ENCODE data around the gene UBASH3A.

UBASH3A gene

GRCh38 chr21:42453224-42453985 lies 49.7 kb downstream of the UBASH3A start:
- Histone ChIP-seq H3K4me1 (ENCODE audit: control insufficient read depth, insufficient read depth, low read length) (peaks cover 4% of the 10 kb centered on the region; the same call in 1 of the 2 replicates), H3K4me3 (ENCODE audit: low read depth, low read length) (no peak overlapping the region), H3K9me3 (ENCODE audit: control insufficient read depth, insufficient read depth, low read length) (0 out of 2 replicates have a peak, but pooled peaks cover under 1% of the 10 kb centered on the region), H3K27me3 (ENCODE audit: control insufficient read depth, insufficient read depth, low read length) (no peaks in the 10 kb centered on the region), H3K27ac (ENCODE audit: low read depth, low read length) (no peak overlapping the region), H3K36me3 (ENCODE audit: control insufficient read depth, insufficient read depth, low read length) (no peaks in the 10 kb centered on the region), H3K9ac (ENCODE audit: low read depth, low read length) (no peak overlapping the region)

GRCh38 chr21:42453986-42454570 lies 50.4 kb downstream of the UBASH3A start:
- Histone ChIP-seq H3K4me3 (ENCODE audit: low read depth, low read length) (no peak overlapping the region), H3K27me3 (ENCODE audit: control insufficient read depth, insufficient read depth, low read length) (no peaks in the 10 kb centered on the region), H3K36me3 (ENCODE audit: control insufficient read depth, insufficient read depth, low read length) (no peaks in the 10 kb centered on the region), H3K9ac (ENCODE audit: low read depth, low read length) (no peak overlapping the region), H3K9me3 (ENCODE audit: control insufficient read depth, insufficient read depth, low read length) (0 out of 2 replicates have a peak, but pooled peaks cover 2% of the 10 kb centered on the region), H3K27ac (ENCODE audit: low read depth, low read length) (no peak overlapping the region), H3K4me1 (ENCODE audit: control insufficient read depth, insufficient read depth, low read length) (peaks cover 4% of the 10 kb centered on the region; the same call in 1 of the 2 replicates)

- Histone ChIP-seq H3K9ac (ENCODE audit: low read depth, low read length) (no peak overlapping the region), H3K36me3 (ENCODE audit: control insufficient read depth, insufficient read depth, low read length) (no peaks in the 10 kb centered on the region), H3K4me3 (ENCODE audit: low read depth, low read length) (no peak overlapping the region), H3K9me3 (ENCODE audit: control insufficient read depth, insufficient read depth, low read length) (0 out of 2 replicates have a peak, but pooled peaks cover 2% of the 10 kb centered on the region), H3K27ac (ENCODE audit: low read depth, low read length) (no peak overlapping the region), H3K4me1 (ENCODE audit: control insufficient read depth, insufficient read depth, low read length) (peaks cover 4% of the 10 kb centered on the region; the same call in 1 of the 2 replicates), H3K27me3 (ENCODE audit: control insufficient read depth, insufficient read depth, low read length) (no peaks in the 10 kb centered on the region)
These were observed 51.1 kb downstream of the UBASH3A start for GRCh38 chr21:42454786-42455185.

GRCh38 chr21:42455196-42455595 lies 51.5 kb downstream of the UBASH3A start:
- no peaks in the 10 kb centered on the region for H3K27me3 ChIP-seq (ENCODE audit: control insufficient read depth, insufficient read depth, low read length)
- peaks cover 4% of the 10 kb centered on the region; the same call in 1 of the 2 replicates for H3K4me1 ChIP-seq (ENCODE audit: control insufficient read depth, insufficient read depth, low read length)
- no peak overlapping the region for H3K27ac ChIP-seq (ENCODE audit: low read depth, low read length)
- peaks cover 2% of the 10 kb centered on the region; the same call in 1 of the 2 replicates for H3K9me3 ChIP-seq (ENCODE audit: control insufficient read depth, insufficient read depth, low read length)
- H3K36me3 ChIP-seq (ENCODE audit: control insufficient read depth, insufficient read depth, low read length) = no peaks in the 10 kb centered on the region
- H3K9ac ChIP-seq (ENCODE audit: low read depth, low read length) = no peak overlapping the region
- H3K4me3 ChIP-seq (ENCODE audit: low read depth, low read length) = no peak overlapping the region

GRCh38 chr21:42455754-42456440 lies 52.2 kb downstream of the UBASH3A start:
- no peak overlapping the region for H3K27ac ChIP-seq (ENCODE audit: low read depth, low read length)
- no peaks in the 10 kb centered on the region for H3K4me1 ChIP-seq (ENCODE audit: control insufficient read depth, insufficient read depth, low read length)
- no peak overlapping the region for H3K4me3 ChIP-seq (ENCODE audit: low read depth, low read length)
- H3K9ac ChIP-seq (ENCODE audit: low read depth, low read length) = no peak overlapping the region
- peaks cover 2% of the 10 kb centered on the region; the same call in 1 of the 2 replicates for H3K9me3 ChIP-seq (ENCODE audit: control insufficient read depth, insufficient read depth, low read length)
- H3K36me3 ChIP-seq (ENCODE audit: control insufficient read depth, insufficient read depth, low read length) = no peaks in the 10 kb centered on the region
- H3K27me3 ChIP-seq (ENCODE audit: control insufficient read depth, insufficient read depth, low read length) = no peaks in the 10 kb centered on the region

GRCh38 chr21:42456457-42456856 lies 52.8 kb downstream of the UBASH3A start:
- Histone ChIP-seq H3K27me3 (ENCODE audit: control insufficient read depth, insufficient read depth, low read length) (no peaks in the 10 kb centered on the region), H3K4me3 (ENCODE audit: low read depth, low read length) (no peak overlapping the region), H3K27ac (ENCODE audit: low read depth, low read length) (no peak overlapping the region), H3K9ac (ENCODE audit: low read depth, low read length) (no peak overlapping the region), H3K9me3 (ENCODE audit: control insufficient read depth, insufficient read depth, low read length) (peaks cover 2% of the 10 kb centered on the region; the same call in 1 of the 2 replicates), H3K4me1 (ENCODE audit: control insufficient read depth, insufficient read depth, low read length) (no peaks in the 10 kb centered on the region), H3K36me3 (ENCODE audit: control insufficient read depth, insufficient read depth, low read length) (no peaks in the 10 kb centered on the region)

GRCh38 chr21:42459082-42459460 lies 55.4 kb downstream of the UBASH3A start:
- no peaks in the 10 kb centered on the region for H3K36me3 ChIP-seq (ENCODE audit: control insufficient read depth, insufficient read depth, low read length)
- H3K27me3 ChIP-seq (ENCODE audit: control insufficient read depth, insufficient read depth, low read length) = no peaks in the 10 kb centered on the region
- no peak overlapping the region for H3K27ac ChIP-seq (ENCODE audit: low read depth, low read length)
- no peak overlapping the region for H3K4me3 ChIP-seq (ENCODE audit: low read depth, low read length)
- H3K9ac ChIP-seq (ENCODE audit: low read depth, low read length) = no peak overlapping the region
- peaks cover 2% of the 10 kb centered on the region; the same call in 1 of the 2 replicates for H3K9me3 ChIP-seq (ENCODE audit: control insufficient read depth, insufficient read depth, low read length)
- peaks cover 17% of the 10 kb centered on the region for H3K4me1 ChIP-seq (ENCODE audit: control insufficient read depth, insufficient read depth, low read length)

- Histone ChIP-seq H3K27me3 (ENCODE audit: control insufficient read depth, insufficient read depth, low read length) (no peaks in the 10 kb centered on the region), H3K4me3 (ENCODE audit: low read depth, low read length) (no peak overlapping the region), H3K9me3 (ENCODE audit: control insufficient read depth, insufficient read depth, low read length) (peaks cover 2% of the 10 kb centered on the region; the same call in 1 of the 2 replicates), H3K9ac (ENCODE audit: low read depth, low read length) (no peak overlapping the region), H3K27ac (ENCODE audit: low read depth, low read length) (no peak overlapping the region), H3K4me1 (ENCODE audit: control insufficient read depth, insufficient read depth, low read length) (peaks cover 17% of the 10 kb centered on the region), H3K36me3 (ENCODE audit: control insufficient read depth, insufficient read depth, low read length) (no peaks in the 10 kb centered on the region)
These were observed 56.0 kb downstream of the UBASH3A start for GRCh38 chr21:42459546-42460215.

GRCh38 chr21:42460391-42461184 lies 56.9 kb downstream of the UBASH3A start:
- Histone ChIP-seq H3K27me3 (ENCODE audit: control insufficient read depth, insufficient read depth, low read length) (no peaks in the 10 kb centered on the region), H3K36me3 (ENCODE audit: control insufficient read depth, insufficient read depth, low read length) (no peaks in the 10 kb centered on the region), H3K4me3 (ENCODE audit: low read depth, low read length) (no peak overlapping the region), H3K9me3 (ENCODE audit: control insufficient read depth, insufficient read depth, low read length) (peaks cover 2% of the 10 kb centered on the region; the same call in 1 of the 2 replicates), H3K4me1 (ENCODE audit: control insufficient read depth, insufficient read depth, low read length) (peaks cover 20% of the 10 kb centered on the region), H3K9ac (ENCODE audit: low read depth, low read length) (no peak overlapping the region), H3K27ac (ENCODE audit: low read depth, low read length) (no peak overlapping the region)

- Histone ChIP-seq H3K4me3 (ENCODE audit: low read depth, low read length) (no peak overlapping the region), H3K9ac (ENCODE audit: low read depth, low read length) (no peak overlapping the region), H3K4me1 (ENCODE audit: control insufficient read depth, insufficient read depth, low read length) (peaks cover 20% of the 10 kb centered on the region)
These were observed 57.5 kb downstream of the UBASH3A start for GRCh38 chr21:42461185-42461520.

More at GRCh38 chr21:42461185-42461520, 57.5 kb downstream of the UBASH3A start:
- H3K27ac ChIP-seq (ENCODE audit: low read depth, low read length) = no peak overlapping the region
- H3K36me3 ChIP-seq (ENCODE audit: control insufficient read depth, insufficient read depth, low read length) = no peaks in the 10 kb centered on the region
- H3K27me3 ChIP-seq (ENCODE audit: control insufficient read depth, insufficient read depth, low read length) = no peaks in the 10 kb centered on the region
- H3K9me3 ChIP-seq (ENCODE audit: control insufficient read depth, insufficient read depth, low read length) = peaks cover 2% of the 10 kb centered on the region; the same call in 1 of the 2 replicates

Measured in HUES48 (cell line).